Activated B cell treated with CpG ODN at 0.5 μM for 24 hours (primary cell): ENCODE data around the gene OR52D1. TPM values are rescaled to one million over a fixed set of nuclear protein-coding genes. Genes with fewer than 3 reads are reported as not detected.

ENCODE experiments used
- ATAC-seq: fragments of 200-7000 bp; cut with Tn5 transposase; one replicate; pipeline ENCODE4 v1.10.0; 2021; ENCODE audit warnings: low read depth, mild to moderate bottlenecking, moderate library complexity
- CTCF ChIA-PET: fragments of 350-600 bp; sonication (Branson Sonifier 250); formaldehyde crosslinking; loops from one replicate; lab custom pipeline; 2021; ENCODE audit warnings: antibody characterized with exemption; lab: Charles Lee
- POLR2A ChIA-PET: fragments of 350-600 bp; sonication (Branson Sonifier 250); formaldehyde crosslinking; loops from one replicate; lab custom pipeline; 2021; ENCODE audit warnings: antibody characterized with exemption; lab: Charles Lee
- DNase-seq: peaks from one replicate; pipeline ENCODE4 v3.0.0; 2022
- H3K27ac Mint-ChIP-seq: one replicate; pipeline ENCODE4 v1.8.0; 2020; ENCODE audit warnings: mixed read lengths
- H3K27me3 Mint-ChIP-seq: one replicate; pipeline ENCODE4 v1.8.0; 2021; ENCODE audit warnings: mixed read lengths
- H3K36me3 Mint-ChIP-seq: one replicate; pipeline ENCODE4 v1.8.0; 2021; ENCODE audit warnings: low read depth, mixed read lengths
- H3K4me1 Mint-ChIP-seq: one replicate; pipeline ENCODE4 v1.8.0; 2021; ENCODE audit warnings: mixed read lengths
- H3K4me3 Mint-ChIP-seq: one replicate; pipeline ENCODE4 v1.8.0; 2020; ENCODE audit warnings: mild to moderate bottlenecking, mixed read lengths
- H3K9me3 Mint-ChIP-seq: one replicate; pipeline ENCODE4 v1.8.0; 2020; ENCODE audit warnings: mixed read lengths
- CTCF ChIP-seq: fragments of 200-600 bp; IDR thresholded peaks from one replicate; pipeline ENCODE4 v1.8.0; 2022; ENCODE audit warnings: antibody characterized with exemption, mild to moderate bottlenecking
- intact Hi-C: fragments of 100-400 bp; cut with micrococcal nuclease; formaldehyde crosslinking; loops from one replicate; pipeline ENCODE4 v1.15.1; 2024
- total RNA-seq: library from RNA; stranded (reverse); gene quantifications from 2 replicates; pipeline ENCODE4 v1.2.3, GENCODE V29; 2022

Gene OR52D1
- total RNA-seq, 1 donor from 2014 or later, result not detected

GRCh38 chr11:5504403-5504921, 16.0 kb downstream of the OR52D1 start:
- peaks cover 5% of the 10 kb centered on the region for H3K27me3 Mint-ChIP-seq
- ATAC-seq (no peak), DNase-seq (no peak)
- H3K4me3 Mint-ChIP-seq, result no peak overlapping the region
- intact Hi-C loops, result no loop called here
- no peaks in the 10 kb centered on the region for H3K36me3 Mint-ChIP-seq
- no peak overlapping the region for H3K27ac Mint-ChIP-seq
- no peak for TF ChIP-seq CTCF
- no peaks in the 10 kb centered on the region for H3K9me3 Mint-ChIP-seq
- H3K4me1 Mint-ChIP-seq, result no peaks in the 10 kb centered on the region
- ChIA-PET CTCF (no interaction called here), POLR2A (no interaction called here)

GRCh38 chr11:5505363-5506048, 17.0 kb downstream of the OR52D1 start:
- H3K36me3 Mint-ChIP-seq, result no peaks in the 10 kb centered on the region
- TF ChIP-seq CTCF, result no peak

GRCh38 chr11:5507177-5507932, 18.9 kb downstream of the OR52D1 start:
- POLR2A ChIA-PET, result no interaction called here
- intact Hi-C loops, result loop anchor here (5.0 kb wide), 1 partner anchor 1070 kb away; no protein-coding TSS in a partner anchor
- CTCF ChIA-PET, result interaction anchor here (0.8 kb wide), 1 partner anchor 31 kb away, joined by 3 read pairs; no protein-coding TSS in a partner anchor
- no peak for ATAC-seq
- Mint-ChIP-seq H3K4me3 (no peak overlapping the region), H3K27me3 (no peaks in the 10 kb centered on the region), H3K36me3 (no peaks in the 10 kb centered on the region), H3K9me3 (no peaks in the 10 kb centered on the region), H3K4me1 (no peaks in the 10 kb centered on the region), H3K27ac (no peak overlapping the region)
- DNase-seq, result no peak
- TF ChIP-seq CTCF, result no peak

More at GRCh38 chr11:5505363-5506048, 17.0 kb downstream of the OR52D1 start:
- Mint-ChIP-seq H3K9me3 (no peaks in the 10 kb centered on the region), H3K27me3 (peaks cover 5% of the 10 kb centered on the region), H3K27ac (no peak overlapping the region), H3K4me3 (no peak overlapping the region), H3K4me1 (no peaks in the 10 kb centered on the region)
- ChIA-PET POLR2A (no interaction called here), CTCF (no interaction called here)
- DNase-seq (no peak), ATAC-seq (no peak)
- intact Hi-C loops, result loop anchor here (5.0 kb wide), 1 partner anchor 1068 kb away; no protein-coding TSS in a partner anchor

GRCh38 chr11:5507933-5508305, 19.4 kb downstream of the OR52D1 start:
- no peaks in the 10 kb centered on the region for H3K27me3 Mint-ChIP-seq
- intact Hi-C loops, result loop anchor here (5.0 kb wide), 1 partner anchor 1071 kb away; no protein-coding TSS in a partner anchor
- no peaks in the 10 kb centered on the region for H3K36me3 Mint-ChIP-seq
- TF ChIP-seq CTCF, result no peak
- no peak overlapping the region for H3K27ac Mint-ChIP-seq
- H3K4me1 Mint-ChIP-seq, result no peaks in the 10 kb centered on the region
- ChIA-PET POLR2A (no interaction called here), CTCF (no interaction called here)
- DNase-seq (no peak), ATAC-seq (no peak)
- H3K4me3 Mint-ChIP-seq, result no peak overlapping the region
- no peaks in the 10 kb centered on the region for H3K9me3 Mint-ChIP-seq

GRCh38 chr11:5508605-5509004, 20.1 kb downstream of the OR52D1 start:
- Mint-ChIP-seq H3K27ac (no peak overlapping the region), H3K36me3 (no peaks in the 10 kb centered on the region), H3K27me3 (no peaks in the 10 kb centered on the region), H3K9me3 (no peaks in the 10 kb centered on the region), H3K4me1 (no peaks in the 10 kb centered on the region), H3K4me3 (no peak overlapping the region)
- DNase-seq (no peak), ATAC-seq (no peak)
- ChIA-PET CTCF (no interaction called here), POLR2A (no interaction called here)
- TF ChIP-seq CTCF, result no peak
- intact Hi-C loops, result loop anchor here (5.0 kb wide), 1 partner anchor 1071 kb away; no protein-coding TSS in a partner anchor
